NCI-H1105 (cell line): ENCODE data around the gene GRB7.
"Not testable (repeated sequence)": the region's sequence is repeated elsewhere in the genome, so short reads cannot be mapped to it uniquely, and the experiment has no call there.

Source experiments
- DNase-seq: peaks from one replicate; lab custom pipeline; 2025; lab: John Stamatoyannopoulos, UW

The GRB7 gene

DNA sequence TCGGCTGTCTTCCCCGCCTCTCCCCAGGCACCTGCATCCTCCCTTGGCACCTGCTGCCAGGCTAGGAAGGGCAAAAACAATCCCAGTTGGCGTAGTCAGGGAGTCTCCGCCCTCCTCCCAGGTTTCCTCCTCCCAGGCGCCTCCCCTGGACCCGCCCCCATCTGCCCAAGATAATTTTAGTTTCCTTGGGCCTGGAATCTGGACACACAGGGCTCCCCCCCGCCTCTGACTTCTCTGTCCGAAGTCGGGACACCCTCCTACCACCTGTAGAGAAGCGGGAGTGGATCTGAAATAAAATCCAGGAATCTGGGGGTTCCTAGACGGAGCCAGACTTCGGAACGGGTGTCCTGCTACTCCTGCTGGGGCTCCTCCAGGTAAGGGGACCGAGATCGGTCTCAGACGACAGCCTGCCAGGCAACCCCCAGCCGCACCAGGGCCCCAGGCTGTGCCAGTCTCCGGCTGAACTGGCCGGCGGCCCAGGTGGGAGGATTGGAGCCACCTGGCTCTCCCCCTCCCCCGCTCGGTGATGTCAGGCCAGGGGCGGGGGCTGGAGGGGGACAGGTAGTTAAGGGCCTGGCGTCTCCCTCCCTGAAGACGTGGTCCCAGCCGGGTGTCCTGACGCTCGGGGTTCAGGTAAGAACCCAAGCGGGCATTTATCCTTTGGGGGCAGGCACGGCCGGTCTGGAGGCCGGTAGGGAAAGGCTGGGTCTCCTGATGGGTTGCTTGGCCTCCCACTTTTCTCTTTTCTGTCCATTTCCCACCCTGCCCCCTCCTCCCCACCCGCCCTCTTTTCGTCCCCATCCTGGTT lies at the start of gene GRB7:
Gene GRB7 (plus strand): TSS at position 179 of the 808 bp plus-strand sequence. CDS start 4,364 bp downstream, outside the sequence.
- peak; percentile 86 for DNase-seq

DNA sequence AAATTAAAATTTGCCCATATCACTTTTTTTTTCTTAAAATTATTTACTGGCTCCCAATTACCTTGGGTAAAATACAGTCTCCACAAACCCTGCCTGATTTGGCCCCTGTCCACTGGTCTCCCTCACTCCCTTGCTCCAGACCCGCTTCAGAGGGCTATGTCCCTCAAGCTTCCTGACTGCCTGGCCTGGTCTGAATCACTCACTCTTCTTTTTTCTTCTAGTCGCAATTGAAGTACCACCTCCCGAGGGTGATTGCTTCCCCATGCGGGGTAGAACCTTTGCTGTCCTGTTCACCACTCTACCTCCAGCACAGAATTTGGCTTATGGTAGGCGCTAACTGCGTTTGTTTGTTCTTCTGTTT lies 49.3 kb upstream of the GRB7 start:
- no peak for DNase-seq

DNA sequence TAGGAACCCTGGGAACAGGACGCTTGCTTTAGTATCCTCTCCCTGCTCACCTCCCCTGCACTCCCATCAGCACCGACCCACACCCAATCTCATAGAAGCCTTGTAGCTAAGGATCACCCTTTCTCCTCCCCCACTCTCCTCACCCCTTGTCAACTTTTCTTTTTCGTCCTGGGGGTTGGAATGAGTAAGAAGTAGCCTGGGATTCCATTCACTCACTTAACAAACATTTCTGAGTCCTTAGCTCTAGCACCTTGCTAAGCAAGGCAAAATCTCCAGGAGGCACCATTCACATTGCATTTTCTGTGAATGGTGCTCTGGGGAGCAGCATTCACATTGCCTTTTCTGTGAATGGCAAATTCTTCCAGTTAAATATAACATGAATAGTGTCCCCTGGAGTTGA lies 48.8 kb upstream of the GRB7 start:
- DNase-seq = no peak

DNA sequence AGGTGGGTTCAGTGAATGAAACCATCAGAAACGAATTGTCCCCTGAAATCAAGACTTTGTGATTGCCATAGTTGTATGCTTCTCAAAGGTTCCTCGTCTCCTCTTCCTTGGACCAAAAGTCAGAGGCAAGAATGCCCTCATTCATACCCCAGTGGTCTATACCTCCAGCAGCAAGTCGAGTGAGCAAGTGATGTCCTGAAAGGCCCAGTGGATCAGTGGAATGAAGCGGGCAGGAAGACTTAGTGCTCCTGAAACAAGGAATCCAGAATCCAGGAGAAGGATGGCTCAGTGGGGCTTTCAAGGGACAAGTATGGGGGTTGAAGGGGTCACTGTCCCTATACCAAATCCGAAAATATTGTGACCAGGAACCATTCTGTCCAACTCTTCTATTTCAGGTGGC lies 43.1 kb upstream of the GRB7 start:
- DNase-seq = no peak

DNA sequence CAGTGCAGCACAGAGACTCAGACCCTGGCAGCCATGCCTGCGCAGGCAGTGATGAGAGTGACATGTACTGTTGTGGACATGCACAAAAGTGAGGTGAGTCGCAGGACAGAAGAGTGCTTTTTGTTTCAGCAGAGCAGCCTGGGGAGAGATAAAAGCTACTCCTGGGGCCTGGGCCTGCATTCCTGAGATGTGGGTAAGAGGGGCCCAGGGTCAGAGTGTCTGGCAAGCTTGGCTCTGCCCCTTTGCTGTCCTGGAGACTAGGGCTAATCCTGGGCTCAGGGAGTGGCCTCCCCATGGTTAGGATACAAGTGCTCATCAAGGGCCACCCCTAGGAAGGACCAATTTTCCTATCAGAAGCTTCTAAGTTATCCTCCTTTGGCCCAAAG lies 42.7 kb upstream of the GRB7 start:
- DNase-seq = no peak

DNA sequence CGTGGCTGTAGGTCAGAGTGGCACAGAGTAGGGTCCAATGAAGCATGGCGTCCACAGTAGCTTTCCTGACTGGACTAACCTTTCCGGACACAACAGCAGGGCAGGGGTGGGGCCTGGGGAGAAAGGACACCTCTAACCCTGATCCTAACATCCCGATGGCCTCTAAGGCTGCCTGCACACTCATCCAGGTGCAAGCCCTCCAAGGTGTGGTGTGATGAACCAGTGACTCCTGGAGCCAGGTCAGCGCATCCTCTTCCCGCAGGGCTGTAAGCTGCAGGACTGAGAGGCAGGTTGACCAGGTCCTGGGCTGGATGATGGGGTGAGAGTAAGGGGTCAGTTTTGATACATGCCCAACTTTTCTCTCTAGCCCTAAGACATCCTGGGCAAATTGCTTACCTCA lies 41.0 kb upstream of the GRB7 start:
- DNase-seq = no peak

DNA sequence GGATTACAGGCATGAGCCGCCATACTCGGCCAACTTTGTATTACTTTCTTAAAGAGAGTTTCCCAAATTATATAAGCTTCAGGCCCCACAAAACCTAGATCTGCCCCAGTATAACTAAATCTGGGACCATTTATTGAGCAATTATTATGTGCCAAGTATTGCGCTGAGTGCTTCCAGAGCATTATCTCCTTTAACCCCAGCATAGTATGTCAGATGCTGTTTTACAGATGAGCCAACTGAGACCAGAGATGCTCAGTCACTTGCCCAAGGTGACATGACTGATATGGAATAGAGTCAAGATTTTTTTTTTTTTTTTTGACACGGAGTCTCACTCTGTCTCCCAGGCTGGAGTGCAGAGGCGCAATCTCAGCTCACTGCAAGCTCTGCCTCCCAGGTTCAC lies 39.8 kb upstream of the GRB7 start:
- DNase-seq = no peak

DNA sequence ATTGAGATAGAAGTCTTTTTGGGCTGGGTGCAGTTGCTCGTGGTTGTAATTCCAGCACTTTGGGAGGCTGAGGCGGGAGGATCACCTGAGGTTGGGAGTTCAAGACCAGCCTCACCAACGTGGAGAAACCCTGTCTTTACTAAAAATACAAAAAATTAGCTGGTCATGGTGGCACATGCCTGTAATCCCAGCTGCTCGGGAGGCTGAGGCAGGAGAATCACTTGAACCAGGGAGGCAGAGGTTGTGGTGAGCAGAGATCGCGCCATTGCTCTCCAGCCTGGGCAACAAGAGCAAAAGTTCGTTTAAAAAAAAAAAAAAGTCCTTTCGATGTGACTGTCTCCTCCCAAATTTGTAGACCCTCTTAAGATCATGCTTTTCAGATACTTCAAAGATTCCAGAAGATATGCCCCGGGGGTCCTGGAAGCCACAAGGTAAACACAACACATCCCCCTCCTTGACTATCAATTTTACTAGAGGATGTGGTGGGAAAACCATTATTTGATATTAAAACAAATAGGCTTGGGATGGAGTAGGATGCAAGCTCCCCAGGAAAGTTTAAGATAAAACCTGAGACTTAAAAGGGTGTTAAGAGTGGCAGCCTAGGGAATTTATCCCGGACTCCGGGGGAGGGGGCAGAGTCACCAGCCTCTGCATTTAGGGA lies 38.5 kb upstream of the GRB7 start:
- not testable (repeated sequence) for DNase-seq

DNA sequence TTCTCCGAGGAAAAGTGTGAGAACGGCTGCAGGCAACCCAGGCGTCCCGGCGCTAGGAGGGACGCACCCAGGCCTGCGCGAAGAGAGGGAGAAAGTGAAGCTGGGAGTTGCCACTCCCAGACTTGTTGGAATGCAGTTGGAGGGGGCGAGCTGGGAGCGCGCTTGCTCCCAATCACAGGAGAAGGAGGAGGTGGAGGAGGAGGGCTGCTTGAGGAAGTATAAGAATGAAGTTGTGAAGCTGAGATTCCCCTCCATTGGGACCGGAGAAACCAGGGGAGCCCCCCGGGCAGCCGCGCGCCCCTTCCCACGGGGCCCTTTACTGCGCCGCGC lies 38.0 kb upstream of the GRB7 start, which contains the start of gene ERBB2:
Gene ERBB2 (plus strand): TSS at position 247 of the 330 bp plus-strand sequence. CDS start 175 bp downstream, outside the sequence.
- no peak for DNase-seq

DNA sequence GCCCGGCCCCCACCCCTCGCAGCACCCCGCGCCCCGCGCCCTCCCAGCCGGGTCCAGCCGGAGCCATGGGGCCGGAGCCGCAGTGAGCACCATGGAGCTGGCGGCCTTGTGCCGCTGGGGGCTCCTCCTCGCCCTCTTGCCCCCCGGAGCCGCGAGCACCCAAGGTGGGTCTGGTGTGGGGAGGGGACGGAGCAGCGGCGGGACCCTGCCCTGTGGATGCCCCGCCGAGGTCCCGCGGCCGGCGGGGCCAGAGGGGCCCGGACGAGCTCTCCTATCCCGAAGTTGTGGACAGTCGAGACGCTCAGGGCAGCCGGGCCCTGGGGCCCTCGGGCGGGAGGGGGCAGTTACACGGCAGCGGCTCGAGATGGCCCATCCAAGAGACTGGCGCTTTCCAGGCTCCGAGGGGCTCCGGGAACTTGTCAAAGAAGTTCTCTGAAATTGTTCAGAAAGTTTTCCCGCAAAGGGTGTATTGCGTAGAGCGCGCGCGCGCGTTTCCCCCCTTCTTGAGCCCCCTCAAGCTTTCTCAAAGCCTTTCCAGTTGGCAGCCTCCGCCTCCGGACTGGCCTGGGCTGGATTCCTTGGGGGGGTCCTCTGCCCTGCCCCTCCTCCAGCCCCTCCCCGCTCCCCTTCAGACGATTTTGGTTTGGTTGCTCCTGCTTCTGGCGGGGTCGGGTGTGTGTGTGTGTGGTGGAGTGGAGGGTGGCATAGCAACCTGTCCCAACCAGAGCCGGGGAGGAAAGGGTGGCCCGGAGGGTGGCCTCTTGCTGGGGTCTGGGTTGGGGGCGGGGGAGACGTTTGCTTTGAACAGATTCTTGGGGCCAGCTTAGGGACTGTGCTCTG lies 37.4 kb upstream of the GRB7 start:
- no peak for DNase-seq

DNA sequence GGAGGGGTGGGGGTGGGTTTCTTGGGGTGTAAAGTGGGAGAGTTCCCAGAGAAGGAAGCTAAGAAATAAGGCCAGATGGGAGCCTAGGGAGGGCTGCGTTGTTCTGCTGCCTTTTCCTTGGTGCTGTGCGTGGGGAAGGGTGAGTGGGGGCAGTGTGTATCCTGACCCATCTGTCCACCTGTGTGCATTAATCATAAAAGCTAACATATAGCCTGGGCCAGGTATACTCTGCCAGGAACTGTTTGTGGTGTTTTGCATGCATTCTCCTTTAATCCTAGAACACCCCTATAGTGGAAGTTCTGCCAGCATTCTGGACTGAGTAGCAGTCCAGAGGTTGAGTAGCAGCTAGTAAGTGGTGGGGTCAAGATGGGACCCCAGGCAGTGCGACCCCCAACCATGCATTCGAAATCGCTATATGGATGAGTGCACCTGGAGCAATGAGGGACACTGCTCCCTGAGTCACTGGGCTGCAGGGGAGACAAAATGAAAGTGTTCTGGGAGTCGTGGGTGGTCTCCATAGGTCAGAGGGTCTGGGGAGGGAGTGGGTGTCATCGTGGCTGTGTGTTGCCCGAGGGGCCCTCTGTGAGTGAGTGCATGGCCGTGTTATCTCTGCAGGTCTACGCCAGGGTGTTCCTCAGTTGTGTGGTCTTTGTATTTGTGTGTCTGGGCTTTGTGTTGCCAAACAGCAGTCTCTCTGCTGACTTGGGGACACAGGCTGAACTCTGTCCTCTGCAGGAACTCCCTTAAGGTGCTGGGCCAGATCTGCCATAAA lies 36.5 kb upstream of the GRB7 start:
- no peak for DNase-seq

DNA sequence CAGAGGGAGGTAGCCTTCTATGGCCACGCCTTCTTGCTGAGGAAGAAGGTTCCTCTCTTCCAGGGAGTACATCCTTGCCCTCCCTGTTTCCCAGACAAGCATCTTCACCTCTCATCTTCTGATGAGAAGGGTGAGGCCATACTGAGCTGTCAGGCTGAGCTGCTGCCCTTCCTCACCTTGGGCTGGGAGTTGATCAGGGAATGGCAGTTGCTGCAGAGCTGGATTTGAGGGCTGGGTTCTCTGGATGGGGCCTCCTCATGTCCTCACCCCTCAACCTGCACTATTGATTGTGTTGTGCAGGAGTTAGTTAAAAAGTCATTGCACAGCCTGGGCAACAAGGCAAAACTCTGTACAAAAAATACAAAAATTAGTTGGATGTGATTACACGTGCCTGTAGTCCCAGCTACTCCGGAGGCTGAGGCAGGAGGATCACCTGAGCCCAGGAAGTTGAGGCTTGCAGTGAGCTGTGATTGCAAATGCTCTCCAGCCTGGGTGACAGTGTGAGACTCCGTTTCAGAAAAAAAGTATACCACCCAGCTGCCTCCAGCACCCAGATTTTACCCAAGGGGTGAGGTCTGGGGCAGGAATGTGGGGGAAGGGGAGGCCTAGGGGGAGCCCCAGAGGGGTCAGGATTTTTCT lies 35.8 kb upstream of the GRB7 start:
- DNase-seq = no peak

DNA sequence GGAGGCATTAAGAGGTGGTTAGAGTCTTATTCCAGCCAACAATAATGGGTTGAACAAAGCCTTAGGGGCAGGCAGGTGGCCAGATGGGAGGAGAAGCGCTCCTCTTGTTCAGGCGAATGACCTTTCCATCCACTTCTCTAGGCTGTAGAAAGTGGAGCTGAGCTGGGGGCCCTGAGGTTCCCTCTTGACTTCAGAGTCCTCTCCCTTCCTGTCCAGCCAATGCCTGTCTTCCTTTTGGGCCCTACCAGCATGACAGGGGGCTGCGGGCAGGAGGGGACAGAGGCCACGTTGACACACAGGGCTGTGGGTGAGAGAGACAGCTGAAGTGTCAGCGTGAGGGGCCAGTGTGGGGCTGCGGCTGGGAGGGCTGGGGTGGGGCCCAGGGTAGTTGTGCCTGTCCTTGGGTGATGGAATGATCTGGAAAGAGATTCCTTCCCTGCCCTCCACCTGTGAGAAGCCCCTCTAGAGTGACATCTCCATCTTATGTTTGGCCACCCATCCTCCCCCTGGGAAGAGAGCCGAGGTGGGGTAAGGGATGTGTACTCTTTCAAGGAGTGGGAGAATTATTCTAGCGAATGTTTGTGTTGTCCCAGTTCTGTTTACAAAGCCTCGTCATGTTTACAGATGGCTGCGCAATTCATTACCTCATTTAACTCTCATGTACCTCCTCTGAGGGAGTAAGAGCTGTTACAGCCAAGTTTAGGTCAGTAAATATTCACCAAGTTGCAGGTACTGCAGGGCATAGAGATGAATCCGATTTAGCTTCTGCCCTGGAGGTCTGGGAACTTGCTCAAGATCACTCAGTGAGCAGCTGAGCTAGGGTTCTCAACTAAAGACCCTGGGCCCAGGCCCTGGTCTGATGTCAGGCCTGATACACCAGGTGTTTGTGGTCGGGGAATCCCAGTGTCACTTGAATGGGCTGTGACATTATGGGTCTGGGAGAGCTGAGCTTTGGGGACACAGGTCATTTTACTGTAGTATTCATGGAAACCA lies 34.5 kb upstream of the GRB7 start:
- DNase-seq = no peak

DNA sequence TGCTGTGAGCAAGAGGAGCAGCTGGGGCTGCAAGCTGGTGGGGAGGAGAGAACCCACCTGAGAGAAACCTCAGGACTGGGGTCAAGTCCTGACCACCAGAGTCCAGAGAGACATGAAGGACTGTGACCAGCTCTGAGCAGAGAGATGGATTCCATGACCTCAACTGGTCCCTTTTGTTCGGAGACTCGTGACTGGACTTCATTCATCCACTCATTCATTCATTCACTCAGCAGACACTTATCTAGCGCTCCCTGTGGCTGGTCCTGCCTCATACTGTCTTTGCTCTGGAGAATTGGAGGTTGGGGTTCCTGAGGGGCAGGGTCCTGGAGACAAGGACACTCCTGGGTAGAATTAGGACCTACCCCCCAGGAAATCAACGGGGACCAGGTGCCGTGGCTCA lies 33.8 kb upstream of the GRB7 start:
- no peak for DNase-seq

DNA sequence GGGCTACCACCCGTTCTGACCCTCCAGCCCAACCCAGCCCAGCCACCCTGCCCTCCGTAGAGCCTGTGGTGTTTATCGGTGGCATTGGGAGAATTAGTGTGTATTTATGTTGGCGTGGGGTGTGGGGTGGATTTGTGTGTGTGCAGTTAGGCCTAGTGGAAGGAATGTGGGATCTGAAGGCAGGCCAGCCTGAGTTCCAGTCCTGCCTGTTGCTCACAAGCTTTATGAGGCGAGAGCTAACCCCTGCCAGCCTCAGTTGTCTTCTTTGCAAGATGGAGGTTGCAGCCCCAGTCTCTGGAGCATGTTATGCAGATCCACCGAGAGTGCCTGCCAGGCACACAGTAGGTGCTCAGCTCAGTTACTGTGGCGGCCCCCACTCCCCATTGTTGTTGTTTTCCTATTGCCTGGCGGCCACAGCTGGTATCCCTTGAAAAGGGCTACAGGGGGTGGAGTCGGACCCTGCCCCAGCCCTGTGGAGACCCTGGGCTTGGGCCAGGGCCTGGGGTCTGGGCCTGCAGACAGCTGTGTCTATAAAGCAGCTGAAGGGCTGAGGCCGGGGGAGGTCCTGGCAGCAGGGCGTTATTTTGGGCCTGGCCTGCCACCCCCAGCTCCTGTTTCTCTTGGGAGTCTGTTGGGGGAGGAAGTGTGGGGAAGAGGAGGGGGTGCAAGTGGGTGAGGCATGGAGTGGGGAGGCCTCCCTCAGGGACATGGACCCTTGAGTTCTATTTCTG lies 32.8 kb upstream of the GRB7 start:
- no peak for DNase-seq

DNA sequence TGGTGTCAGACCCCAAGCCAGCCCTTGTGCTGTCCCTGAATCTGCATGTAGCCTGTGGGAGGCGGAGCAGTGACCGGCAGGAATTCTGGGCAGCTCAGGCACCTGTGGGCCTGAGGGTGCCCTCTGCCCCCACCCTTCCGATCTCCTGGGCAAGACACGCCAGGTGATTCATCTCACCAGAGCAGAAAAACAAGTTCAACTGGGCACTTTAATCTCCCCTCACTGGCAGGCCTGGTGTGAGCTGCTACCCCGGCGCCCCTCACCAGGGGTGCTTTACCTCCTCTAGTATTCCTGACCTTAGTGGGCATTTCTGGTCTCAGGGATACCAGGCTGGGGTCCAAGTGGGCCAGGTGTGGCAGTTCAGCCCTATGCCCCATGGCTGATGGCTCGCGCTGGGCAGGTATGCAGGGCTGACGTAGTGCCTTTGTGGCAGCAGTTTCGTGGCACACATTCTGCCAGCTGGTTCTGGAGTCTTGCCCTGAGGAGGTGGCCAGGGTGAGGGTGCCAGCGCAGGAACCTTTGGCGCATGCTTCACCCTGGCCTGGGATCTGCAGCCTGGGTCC lies 31.9 kb upstream of the GRB7 start:
- DNase-seq = no peak

DNA sequence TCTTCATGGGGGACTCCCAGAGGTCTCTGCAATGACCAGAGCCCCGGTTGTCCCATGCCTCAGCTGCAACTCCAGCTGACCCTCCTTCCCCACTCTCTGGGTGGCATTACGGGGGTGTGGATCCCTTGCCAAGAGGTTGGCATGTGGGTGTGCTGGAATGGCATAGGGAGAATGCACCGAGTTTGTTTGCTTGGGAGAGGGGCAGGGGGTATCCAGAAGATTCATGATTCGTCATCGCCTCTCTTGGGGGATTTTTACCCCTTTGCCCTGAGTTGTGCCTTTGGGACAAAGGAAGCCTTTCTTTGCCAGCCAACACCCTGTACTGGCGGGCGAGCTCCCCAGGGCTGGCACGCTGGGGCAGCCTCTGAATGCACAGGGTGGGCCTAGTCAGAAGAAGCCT lies 31.4 kb upstream of the GRB7 start:
- DNase-seq = no peak

DNA sequence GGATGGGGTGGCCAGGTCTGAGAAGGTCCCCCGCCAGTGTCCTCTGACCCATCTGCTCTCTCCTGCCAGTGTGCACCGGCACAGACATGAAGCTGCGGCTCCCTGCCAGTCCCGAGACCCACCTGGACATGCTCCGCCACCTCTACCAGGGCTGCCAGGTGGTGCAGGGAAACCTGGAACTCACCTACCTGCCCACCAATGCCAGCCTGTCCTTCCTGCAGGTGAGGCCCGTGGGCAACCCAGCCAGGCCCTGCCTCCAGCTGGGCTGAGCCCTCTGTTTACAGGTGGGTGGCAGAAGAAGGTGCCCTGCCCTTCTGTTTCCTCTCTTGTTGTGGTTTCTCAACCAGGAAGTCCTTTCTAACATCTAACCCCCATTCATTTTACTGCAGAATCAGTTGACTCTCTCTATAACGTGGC lies 30.8 kb upstream of the GRB7 start:
- no peak for DNase-seq

DNA sequence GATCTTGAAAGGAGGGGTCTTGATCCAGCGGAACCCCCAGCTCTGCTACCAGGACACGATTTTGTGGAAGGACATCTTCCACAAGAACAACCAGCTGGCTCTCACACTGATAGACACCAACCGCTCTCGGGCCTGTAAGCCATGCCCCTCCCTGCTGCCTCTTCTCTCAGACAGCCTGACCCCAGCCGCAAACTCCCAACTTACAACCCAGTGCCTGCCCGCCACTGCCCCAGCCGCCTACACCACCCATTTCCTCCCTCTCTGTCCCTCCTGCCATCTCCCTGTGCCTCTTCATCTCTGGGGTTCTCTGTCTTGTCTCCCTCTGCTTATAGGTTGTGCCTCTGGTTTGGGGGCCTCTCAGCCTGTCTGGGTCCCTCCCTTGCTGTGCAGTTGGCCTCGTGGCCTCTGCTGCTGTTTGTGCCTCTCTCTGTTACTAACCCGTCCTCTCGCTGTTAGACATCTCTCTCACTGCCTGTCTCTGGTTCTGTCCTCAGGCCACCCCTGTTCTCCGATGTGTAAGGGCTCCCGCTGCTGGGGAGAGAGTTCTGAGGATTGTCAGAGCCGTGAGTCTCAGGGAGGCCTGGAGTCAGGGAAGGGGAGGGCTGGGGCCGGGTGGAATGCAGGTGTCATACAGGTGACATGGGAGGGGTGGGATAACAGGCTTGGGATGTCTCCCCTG lies 28.3 kb upstream of the GRB7 start:
- no peak for DNase-seq
